G401.6 (cell line): ENCODE results near the gene FBXL17.
"Not testable (repeated sequence)": the region's sequence is repeated elsewhere in the genome, so short reads cannot be mapped to it uniquely, and the experiment has no call there.

Source experiments
- FAIRE-seq: peaks from 2 replicates; lab custom pipeline; 2012; peaks lifted over from hg19 to GRCh38; lab: Jason Lieb, UNC

The FBXL17 gene

GRCh38 chr5:108303611-108304010 is 78.3 kb downstream of the FBXL17 start:
- peak; percentile 8 for FAIRE-seq

DNA sequence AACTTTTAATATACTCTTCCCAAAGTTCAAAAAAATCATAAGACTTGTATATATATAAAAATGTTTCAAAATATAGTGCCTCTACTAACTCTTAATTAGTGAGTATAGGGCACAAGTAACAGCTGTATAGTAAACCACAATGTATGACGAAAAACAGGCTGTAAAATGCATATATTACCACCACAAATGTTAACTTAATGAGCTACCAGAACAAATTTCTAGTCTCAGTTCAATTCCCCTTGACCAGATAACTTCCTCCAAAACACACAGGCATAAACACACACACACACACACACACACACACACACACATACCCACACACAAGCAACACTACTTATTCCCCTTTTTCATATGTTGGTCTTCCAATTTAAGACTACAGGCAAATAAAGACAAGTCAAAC is 78.8 kb downstream of the FBXL17 start:
- no peak for FAIRE-seq

- FAIRE-seq: no peak
Measured at GRCh38 chr5:108297042-108297601, 84.8 kb downstream of the FBXL17 start.

DNA sequence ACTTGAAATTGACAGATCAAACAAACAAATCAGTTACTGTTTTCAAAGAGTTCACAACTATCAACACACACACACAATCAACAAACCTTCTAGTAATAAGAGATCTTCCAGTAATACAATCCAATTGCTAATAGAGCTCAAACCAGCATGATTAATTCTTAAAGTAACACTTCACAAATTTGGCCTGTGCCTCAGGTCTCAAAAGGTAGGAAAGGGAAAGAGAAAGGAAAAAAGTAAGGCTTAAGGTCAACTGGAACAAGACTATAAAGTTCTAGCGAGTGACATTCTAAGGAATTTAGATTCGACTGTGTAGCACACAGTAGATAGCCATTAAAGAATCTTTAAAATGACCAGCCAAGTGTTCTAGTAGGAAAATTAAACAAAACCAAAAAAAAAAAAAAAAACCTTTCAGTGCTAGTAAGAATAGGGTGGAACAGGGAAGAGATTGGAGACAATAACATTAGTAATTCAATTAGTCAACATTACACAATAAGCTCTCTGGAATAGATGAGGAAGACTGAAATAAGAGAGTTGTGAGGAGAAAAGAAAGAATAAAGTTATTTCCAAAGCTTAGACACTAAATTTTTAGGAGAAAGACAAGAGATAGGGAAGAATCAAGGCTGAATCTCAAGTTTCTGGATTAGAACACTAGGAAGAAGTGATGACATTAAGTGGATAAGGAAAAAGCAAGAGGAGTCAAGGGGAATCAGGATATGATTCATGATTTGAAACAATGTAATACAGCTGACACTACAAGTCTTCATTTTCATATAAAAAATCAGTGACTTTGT is 86.1 kb downstream of the FBXL17 start:
- FAIRE-seq: no peak

- no peak for FAIRE-seq
Measured at GRCh38 chr5:108280960-108281569, 100.8 kb downstream of the FBXL17 start.

DNA sequence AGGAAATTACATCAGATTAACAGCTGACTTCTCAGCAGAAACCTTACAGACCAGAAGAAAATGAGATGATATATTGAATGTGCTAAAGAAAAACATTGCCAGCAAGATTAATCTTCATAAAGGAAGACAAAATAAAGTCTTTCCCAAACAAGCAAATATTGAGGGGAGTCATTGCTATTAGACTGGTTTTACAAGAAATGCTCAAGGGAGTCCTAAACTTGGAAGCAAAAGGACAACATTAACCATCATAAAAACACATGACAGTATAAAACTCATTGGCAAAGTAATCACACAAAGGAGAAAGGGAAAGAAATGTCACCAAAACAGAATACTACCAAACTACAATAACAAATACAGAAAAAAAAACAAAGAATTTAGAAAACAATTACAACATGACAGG is 101.7 kb downstream of the FBXL17 start:
- no peak for FAIRE-seq

DNA sequence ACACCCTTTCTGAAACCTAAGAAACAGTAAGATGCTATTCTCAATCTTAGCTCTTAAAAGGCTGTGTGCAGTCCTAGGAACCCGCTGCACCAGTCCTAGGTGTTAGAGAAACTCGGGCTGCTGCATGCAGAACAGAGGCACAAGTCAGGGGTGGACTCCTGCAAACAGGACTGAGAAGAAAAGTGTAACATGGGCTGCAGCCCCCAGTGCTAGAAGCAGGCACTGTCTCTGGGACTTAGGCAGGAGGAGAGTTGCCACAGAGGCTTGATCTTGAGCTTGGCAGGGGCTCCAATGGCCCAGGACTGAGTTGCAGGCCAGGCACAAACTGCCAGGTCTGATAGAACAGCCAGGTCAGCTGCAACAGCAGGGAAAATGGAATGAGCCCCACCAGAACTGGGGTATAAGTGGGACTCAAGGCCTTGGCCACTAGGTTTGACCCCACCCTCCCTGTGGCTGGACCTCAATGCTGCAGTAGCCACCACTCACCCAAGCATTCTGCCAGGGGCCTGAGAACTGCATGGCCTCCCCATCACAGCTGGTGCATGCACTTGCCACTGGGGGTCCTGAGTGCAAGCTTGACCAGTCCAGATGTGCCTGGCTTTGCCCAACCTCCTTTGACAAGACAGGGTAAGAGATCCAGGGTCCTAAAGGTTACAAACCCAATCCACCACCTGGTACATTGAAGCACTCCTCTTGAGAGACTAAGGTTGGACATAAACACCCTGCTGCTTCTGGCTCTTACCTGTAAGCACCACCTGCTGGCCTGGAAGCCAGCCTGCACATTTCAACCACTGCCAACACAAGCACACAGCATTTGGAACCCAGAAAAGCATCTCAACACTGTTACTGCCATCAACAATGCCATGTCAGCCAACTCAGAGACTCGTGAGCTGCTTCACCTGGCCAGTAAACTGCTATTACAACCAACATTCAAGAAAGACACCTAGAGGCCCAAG is 103.3 kb downstream of the FBXL17 start:
- FAIRE-seq: no peak

DNA sequence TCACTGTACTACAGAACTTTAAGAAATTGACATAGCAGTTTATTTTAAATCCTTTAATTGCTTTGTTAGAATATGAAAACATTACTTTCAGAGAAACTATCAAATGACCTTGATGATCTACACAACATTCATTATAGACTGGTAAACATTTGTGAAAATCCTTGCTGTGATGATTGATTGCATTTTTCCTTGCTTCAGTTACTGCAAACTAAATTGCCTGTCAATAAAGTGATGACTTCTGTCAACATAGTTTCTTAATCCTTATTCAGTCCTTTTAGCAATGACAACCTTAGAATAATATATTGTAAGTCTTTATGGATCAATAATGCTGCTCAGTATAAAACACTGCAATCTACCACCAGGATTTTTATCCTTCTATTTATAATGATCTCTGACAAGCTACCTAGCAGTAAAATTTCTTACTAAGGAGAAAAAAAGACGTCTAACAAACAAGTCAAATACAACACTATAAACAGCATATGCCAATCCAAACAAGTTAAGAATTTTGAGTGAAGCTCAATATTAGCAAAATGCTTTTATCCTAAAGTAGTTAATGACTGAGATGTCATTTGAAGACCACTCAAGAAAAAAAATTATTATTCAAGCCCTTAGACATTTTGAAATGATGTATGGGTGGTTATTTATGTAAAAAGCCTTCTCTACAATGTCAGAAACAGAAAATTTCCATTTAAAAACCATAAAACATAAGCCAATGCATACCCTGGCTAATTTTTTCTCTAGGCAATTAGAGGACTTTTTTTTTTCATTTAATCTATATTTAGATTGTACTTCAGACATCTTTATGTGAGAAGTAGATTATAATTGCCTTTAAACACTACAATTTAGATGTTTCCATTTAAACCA is 105.5 kb downstream of the FBXL17 start:
- peak; percentile 34 for FAIRE-seq

GRCh38 chr5:108274080-108274479 is 107.8 kb downstream of the FBXL17 start:
- FAIRE-seq: not testable (repeated sequence)

GRCh38 chr5:108271127-108271526 is 110.8 kb downstream of the FBXL17 start:
- no peak for FAIRE-seq

DNA sequence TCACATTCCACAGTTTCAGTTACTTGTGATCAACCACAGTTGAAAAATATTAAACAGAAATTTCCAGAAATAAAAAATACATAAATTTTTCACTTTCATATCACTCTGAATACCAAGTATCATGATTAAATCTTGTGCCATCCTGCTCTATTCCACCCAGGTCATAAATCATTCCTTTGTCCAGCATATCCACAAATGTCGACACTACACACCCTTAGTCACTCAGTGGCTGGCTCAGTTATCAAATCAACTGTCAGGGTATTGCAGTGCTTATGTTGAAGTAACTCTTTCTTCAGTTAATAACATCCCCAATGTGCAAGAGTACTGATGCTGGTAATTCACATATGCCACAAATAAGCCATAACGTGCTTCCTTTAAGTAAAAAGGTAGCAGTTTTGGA is 115.7 kb downstream of the FBXL17 start:
- FAIRE-seq: no peak

DNA sequence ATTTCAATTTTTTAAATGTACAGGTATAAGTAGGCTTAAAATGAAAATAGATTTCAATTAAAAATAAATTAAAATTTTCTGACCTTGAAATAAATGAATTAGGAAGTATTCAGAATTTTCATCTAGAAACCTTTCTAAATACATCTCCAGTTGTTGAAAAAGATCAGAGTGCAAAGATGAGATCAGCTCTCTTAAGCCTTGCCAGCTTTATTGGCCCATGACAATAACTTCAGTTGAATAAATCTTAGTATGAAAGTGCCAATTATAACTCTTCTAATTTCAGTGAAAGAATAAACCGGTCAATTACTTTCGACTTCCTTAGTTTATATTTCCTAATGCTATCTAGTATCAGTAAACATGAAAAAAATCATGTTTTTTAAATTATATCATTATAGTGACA is 117.4 kb downstream of the FBXL17 start:
- peak; percentile 68 for FAIRE-seq

DNA sequence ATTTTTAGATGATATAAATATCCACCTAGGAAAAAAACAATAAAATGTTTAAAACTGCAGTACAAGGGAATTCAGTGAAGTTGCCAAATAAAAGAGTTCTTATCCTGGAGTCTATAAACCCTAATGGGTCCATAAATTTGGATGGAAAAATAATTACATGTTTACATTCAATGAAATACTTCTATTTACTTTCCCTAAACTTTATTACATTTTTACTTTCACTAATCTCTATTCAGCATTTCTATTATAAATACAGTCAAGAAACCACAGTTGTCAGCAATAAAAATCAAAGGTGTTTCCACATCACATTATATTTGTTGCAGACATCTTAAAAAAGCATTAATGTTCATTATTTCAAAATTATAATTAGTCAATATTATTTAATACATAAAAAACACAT is 118.6 kb downstream of the FBXL17 start:
- no peak for FAIRE-seq

DNA sequence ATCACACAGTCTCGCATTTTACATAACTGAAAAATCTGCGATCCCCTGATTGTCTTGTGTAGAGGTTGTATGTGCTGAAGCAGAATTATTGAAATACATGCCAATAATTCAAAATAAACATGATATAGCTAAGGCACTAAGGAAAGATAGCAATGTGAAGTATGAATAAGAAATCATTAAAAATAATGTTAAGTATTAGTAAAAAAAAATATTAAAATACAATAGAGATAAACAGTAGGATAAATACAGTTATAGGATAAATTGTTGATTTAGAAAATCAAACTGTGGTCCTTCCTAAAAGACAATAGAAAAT is 121.1 kb downstream of the FBXL17 start:
- FAIRE-seq: no peak

DNA sequence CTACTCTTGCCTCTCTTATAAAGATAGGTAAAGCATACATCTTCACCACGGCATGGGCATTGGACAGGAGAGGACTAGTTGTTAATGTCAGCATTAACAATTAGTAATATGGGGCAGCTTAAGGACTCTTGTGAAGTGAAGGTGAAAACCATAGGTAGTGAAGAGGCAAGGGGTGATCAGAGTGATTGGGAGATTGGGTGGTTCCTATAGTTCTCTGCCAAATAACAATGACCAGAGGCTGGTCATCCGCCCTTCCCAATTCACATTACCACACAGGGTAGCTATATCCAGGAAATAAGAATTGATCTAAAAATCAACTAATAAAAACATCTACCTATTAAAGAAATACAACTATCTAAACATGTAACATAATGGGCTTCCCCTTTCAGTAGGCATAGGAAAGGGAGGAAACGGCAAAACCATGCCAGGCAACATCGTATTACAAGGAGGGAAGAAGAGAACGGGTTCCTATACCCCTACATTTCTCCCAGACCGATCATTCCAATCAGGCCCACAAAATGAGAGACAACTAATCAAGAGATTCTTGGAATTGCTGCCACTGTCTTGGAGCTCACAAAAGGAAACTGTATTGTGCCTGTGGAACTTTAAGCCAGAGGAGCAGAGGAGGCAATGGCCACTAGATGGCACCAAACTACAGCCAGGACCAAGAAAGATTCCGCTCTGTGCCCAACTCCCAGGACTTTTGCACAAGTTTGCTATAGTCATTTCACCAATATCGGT is 121.6 kb downstream of the FBXL17 start:
- peak; percentile 95 for FAIRE-seq

- FAIRE-seq: no peak
Measured at GRCh38 chr5:108259306-108259705, 122.6 kb downstream of the FBXL17 start.

GRCh38 chr5:108257996-108258395 is 123.9 kb downstream of the FBXL17 start:
- FAIRE-seq: no peak

DNA sequence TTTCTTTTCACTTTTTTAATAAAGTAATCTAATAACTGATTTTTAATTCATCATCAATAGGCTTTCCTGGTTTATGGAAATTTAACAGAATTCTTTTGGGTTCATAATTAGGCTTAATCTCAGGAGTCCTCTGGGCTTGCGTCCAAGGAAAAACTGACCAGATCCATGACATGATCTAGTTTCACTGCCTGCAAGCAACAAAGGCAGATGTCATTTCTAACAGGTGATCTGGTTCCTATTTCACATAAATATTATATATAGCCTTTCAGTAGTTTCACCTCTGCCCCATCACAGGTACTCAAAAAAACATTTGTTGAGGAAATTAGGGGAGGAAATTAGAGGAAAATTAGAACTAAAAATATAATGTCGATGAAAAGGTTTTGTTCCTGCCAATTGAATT is 126.4 kb downstream of the FBXL17 start:
- no peak for FAIRE-seq

DNA sequence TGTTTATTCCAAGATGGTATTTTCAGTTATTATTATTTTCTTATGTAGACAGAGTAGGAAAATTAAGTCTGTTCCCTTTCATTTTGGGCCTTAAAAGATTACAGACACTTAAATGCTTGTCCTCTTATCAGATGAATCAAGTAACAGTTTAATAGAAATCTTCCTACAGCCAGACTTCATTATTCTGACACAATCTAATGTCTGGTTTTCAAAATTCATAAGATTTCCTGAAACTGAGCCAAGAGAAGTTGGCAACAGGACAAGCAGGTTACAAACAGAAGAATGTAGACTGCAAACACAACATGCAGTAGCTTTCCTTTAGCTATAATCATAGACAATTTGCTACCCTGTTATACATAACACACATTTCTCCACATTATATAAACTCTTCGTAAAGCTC is 130.5 kb downstream of the FBXL17 start:
- no peak for FAIRE-seq

GRCh38 chr5:108249785-108250426 is 132.0 kb downstream of the FBXL17 start:
- FAIRE-seq: no peak
